ENCODE results near the gene SDHAF3.

SDHAF3 gene

DNA sequence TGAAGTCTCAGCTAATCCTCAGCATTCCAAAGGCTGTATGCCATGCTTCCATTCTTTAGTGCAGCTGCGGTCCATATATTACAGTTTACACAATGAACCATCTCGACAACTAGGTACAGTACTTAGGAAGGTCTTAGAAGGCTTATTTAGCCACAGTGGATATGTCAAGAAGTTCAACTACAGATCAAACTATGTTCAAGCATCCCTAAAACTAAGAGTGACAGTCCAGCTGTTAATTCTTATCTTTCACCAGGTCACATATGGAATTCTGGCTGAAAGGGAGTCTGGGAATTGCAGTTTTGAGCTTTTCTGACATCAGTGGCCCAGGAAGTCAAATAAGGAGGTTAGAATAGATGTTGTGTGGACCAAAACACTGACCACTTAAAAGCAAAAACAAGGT is 106.8 kb downstream of the SDHAF3 start:
- no peak for DNase-seq

DNA sequence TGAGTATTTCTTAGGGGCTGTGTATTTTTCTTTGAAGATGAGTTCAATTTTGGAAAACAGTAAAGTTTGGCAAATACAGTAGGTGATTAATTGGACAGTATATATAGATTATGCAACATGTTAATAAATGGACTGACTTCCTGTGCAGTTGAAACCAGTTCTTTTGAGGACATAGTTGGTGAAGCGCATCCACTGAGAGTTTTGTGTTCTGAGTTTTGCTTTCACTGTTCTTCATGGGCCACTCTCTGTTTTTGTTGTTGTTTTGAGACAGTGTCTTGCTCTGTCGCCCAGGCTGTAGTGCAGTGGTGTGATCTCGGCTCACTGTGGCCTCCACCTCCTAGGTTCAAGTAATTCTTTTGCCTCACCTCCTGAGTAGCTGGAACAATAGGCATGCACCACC is 109.0 kb downstream of the SDHAF3 start:
- DNase-seq = no peak

Data from activated CD4-positive, alpha-beta T cell treated with anti-CD3 and anti-CD28 coated beads, Interleukin-10, Interleukin-2, amounts not matched to agents 100 ng/mL and 50 ng/mL, durations not matched to agents 16 hours and 8 hours (primary cell).